GM19023 (cell line): ENCODE results near the gene SRP72.

Experiments used
- ATAC-seq: cut with Tn5 transposase; IDR thresholded peaks from one replicate; pipeline ENCODE4 v1.9.1; 2021; ENCODE audit warnings: mild to moderate bottlenecking, moderate library complexity; ENCODE audit not compliant: unreplicated experiment

SRP72 gene

GRCh38 chr4:56540826-56541225 lies 73.4 kb downstream of the SRP72 start:
- ATAC-seq = no peak

- ATAC-seq = peak; percentile 100
Observed at GRCh38 chr4:56544573-56545131, 77.2 kb downstream of the SRP72 start.

- ATAC-seq = no peak
Observed at GRCh38 chr4:56550642-56551041, 83.2 kb downstream of the SRP72 start.

- ATAC-seq = no peak
Observed at GRCh38 chr4:56551516-56551915, 84.1 kb downstream of the SRP72 start.

- ATAC-seq = no peak
Observed at GRCh38 chr4:56552273-56552672, 84.9 kb downstream of the SRP72 start.
